SU-DHL-6 (cell line): ENCODE measurements around the gene MYO1F.

Experiments
- H2AFZ ChIP-seq: fragments of 200-600 bp; sonication (generic); 2 replicates; pipeline ENCODE4 v1.6.1; 2014; ENCODE audit warnings: low read depth, mild to moderate bottlenecking, moderate library complexity, mixed read lengths, antibody characterized with exemption, low read length; ENCODE audit not compliant: severe bottlenecking
- H3F3A ChIP-seq: fragments of 200-600 bp; shearing (Covaris generic); 2 replicates; pipeline ENCODE4 v1.6.0; 2016; ENCODE audit warnings: antibody characterized with exemption, mild to moderate bottlenecking; ENCODE audit not compliant: insufficient read depth
- H3K27ac ChIP-seq: fragments of 200-600 bp; sonication (generic); 2 replicates; pipeline ENCODE4 v1.5.1; 2016; ENCODE audit warnings: low read depth, mild to moderate bottlenecking, low read length, moderate library complexity, mixed read lengths
- H3K27me3 ChIP-seq: fragments of 200-600 bp; sonication (generic), shearing (Covaris generic); 2 replicates; pipeline ENCODE4 v1.6.0; 2014; ENCODE audit warnings: mild to moderate bottlenecking, low read length
- H3K36me3 ChIP-seq: fragments of 200-600 bp; sonication (generic); 2 replicates; pipeline ENCODE4 v1.6.1; 2014; ENCODE audit warnings: mild to moderate bottlenecking, low read length, mixed read lengths
- H3K4me2 ChIP-seq: fragments of 300-600, 200-600 bp; shearing (Covaris generic), sonication (generic); 2 replicates; pipeline ENCODE4 v1.6.0; 2014; ENCODE audit warnings: low read length, low read depth, mild to moderate bottlenecking; ENCODE audit not compliant: poor library complexity, severe bottlenecking
- H3K4me3 ChIP-seq: fragments of 200-600 bp; sonication (generic); 2 replicates; pipeline ENCODE4 v1.5.1; 2014; ENCODE audit warnings: antibody characterized with exemption, low read length, mild to moderate bottlenecking, mixed read lengths; ENCODE audit not compliant: insufficient read depth, poor library complexity, severe bottlenecking
- H3K79me2 ChIP-seq: fragments of 200-600 bp; sonication (generic); 2 replicates; pipeline ENCODE4 v1.6.1; 2014; ENCODE audit warnings: mild to moderate bottlenecking, low read length, moderate library complexity; ENCODE audit not compliant: insufficient read depth
- H3K9ac ChIP-seq: fragments of 200-600 bp; sonication (generic); 2 replicates; pipeline ENCODE4 v1.7.0; 2014; ENCODE audit warnings: mild to moderate bottlenecking, low read length
- H3K9me2 ChIP-seq: fragments of 200-600 bp; sonication (generic); replicated peaks from 2 replicates; pipeline ENCODE4 v1.6.1; 2014; ENCODE audit warnings: low read length; ENCODE audit not compliant: insufficient read depth
- H3K9me3 ChIP-seq: fragments of 200-600 bp; sonication (generic); 2 replicates; pipeline ENCODE4 v1.6.1; 2014; ENCODE audit warnings: low read length, mixed read lengths; ENCODE audit not compliant: insufficient read depth
- H4K20me1 ChIP-seq: fragments of 200-600 bp; sonication (generic); 2 replicates; pipeline ENCODE4 v1.6.1; 2014; ENCODE audit warnings: low read depth, mild to moderate bottlenecking, antibody characterized with exemption, low read length, moderate library complexity, mixed read lengths
- CTCF ChIP-seq: fragments of 200-600 bp; sonication (generic); IDR thresholded peaks from one replicate; pipeline ENCODE4 v1.5.1; 2017; ENCODE audit warnings: antibody characterized with exemption, mild to moderate bottlenecking, low read length, moderate library complexity; ENCODE audit not compliant: insufficient read depth, poor library complexity, severe bottlenecking
- EZH2phosphoT487 ChIP-seq: fragments of 200-600 bp; sonication (generic), shearing (Covaris generic); conservative IDR thresholded peaks from 2 replicates; pipeline ENCODE4 v1.6.1; 2018; ENCODE audit warnings: mild to moderate bottlenecking, antibody characterized with exemption, low read length, moderate library complexity, mixed read lengths

The MYO1F gene

GRCh38 chr19:8532225-8532624, 45.0 kb downstream of the MYO1F start:
- Histone ChIP-seq H3K9me3 (no peaks in the 10 kb centered on the region), H4K20me1 (no peaks in the 10 kb centered on the region), H3K9ac (no peak overlapping the region), H3K79me2 (no peaks in the 10 kb centered on the region), H3F3A (no peaks in the 10 kb centered on the region), H2AFZ (no peak overlapping the region), H3K36me3 (no peaks in the 10 kb centered on the region), H3K27me3 (no peaks in the 10 kb centered on the region), H3K27ac (no peak overlapping the region), H3K4me3 (no peak overlapping the region), H3K4me2 (no peak overlapping the region), H3K9me2 (no peaks in the 10 kb centered on the region)
- TF ChIP-seq CTCF (no peak), EZH2phosphoT487 (no peak)

DNA sequence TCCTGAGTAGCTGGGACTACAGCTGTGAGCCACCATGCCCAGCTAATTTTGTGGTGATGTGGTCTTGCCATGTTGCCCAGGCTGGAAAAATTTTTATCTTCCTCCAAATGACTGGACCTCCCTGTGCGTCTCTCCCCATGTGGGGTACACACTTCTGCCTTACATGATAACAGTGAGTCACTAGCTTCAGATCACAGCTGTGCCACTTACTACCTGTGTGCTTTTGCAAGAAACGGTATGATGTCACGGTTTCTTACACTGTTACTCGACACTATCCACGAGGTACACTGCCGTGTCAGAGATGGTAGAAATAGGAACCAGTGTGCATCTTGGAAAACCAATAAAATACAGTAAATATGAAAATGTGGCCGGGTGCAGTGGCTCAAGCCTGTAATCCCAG, 45.8 kb downstream of the MYO1F start:
- Histone ChIP-seq H2AFZ (no peak overlapping the region), H3K4me2 (no peak overlapping the region), H3K9ac (no peak overlapping the region), H4K20me1 (no peaks in the 10 kb centered on the region), H3F3A (no peaks in the 10 kb centered on the region), H3K36me3 (no peaks in the 10 kb centered on the region), H3K79me2 (no peaks in the 10 kb centered on the region), H3K27ac (no peak overlapping the region), H3K4me3 (no peak overlapping the region), H3K9me2 (no peaks in the 10 kb centered on the region), H3K9me3 (no peaks in the 10 kb centered on the region), H3K27me3 (no peaks in the 10 kb centered on the region)
- TF ChIP-seq EZH2phosphoT487, result no peak

DNA sequence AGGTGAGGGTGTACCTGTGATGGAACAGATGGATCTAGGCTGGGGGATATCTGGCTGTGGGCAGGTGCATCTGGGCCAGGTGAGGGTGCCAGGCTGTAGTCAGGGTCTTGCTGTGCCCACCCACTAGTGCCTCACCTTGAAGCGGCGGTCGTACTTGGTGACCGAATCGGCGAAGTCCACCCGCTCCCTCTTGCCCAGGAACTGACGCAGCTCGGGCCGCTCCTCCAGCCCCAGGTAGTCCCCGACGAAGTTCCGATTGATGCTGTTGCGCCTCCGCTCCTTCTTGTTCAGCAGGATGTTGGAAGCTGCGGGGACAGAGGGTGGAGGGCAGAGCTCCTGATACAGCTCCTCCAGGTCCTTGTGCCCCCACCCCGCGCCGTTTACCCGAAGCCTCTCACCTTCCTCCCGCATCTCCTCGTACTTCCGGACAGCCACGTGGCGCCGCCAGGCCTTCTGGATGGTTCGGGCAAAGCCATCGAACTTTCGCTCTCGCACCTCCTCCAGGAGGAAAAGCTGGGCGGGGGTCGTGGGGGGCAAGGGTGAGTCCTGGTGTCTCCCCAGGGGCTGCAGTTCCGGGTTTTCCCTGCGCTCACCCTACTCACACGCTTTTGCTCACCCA, 47.1 kb downstream of the MYO1F start:
- Histone ChIP-seq H3K36me3 (no peaks in the 10 kb centered on the region), H2AFZ (no peak overlapping the region), H3K27me3 (no peaks in the 10 kb centered on the region), H4K20me1 (no peaks in the 10 kb centered on the region), H3K9me2 (no peaks in the 10 kb centered on the region), H3K9me3 (no peaks in the 10 kb centered on the region), H3K4me2 (no peak overlapping the region), H3F3A (no peaks in the 10 kb centered on the region), H3K9ac (no peak overlapping the region), H3K4me3 (no peak overlapping the region), H3K27ac (no peak overlapping the region), H3K79me2 (no peaks in the 10 kb centered on the region)
- no peak for TF ChIP-seq EZH2phosphoT487
- TF ChIP-seq CTCF, result no peak

GRCh38 chr19:8529369-8530006, 47.8 kb downstream of the MYO1F start:
- H4K20me1 ChIP-seq, result no peaks in the 10 kb centered on the region
- H3K9me3 ChIP-seq, result no peaks in the 10 kb centered on the region
- H3K27ac ChIP-seq, result no peak overlapping the region
- H3K27me3 ChIP-seq, result no peaks in the 10 kb centered on the region
- no peak overlapping the region for H3K9ac ChIP-seq
- no peaks in the 10 kb centered on the region for H3F3A ChIP-seq
- H3K4me3 ChIP-seq, result no peak overlapping the region
- TF ChIP-seq EZH2phosphoT487 (no peak), CTCF (no peak)
- H3K79me2 ChIP-seq, result no peaks in the 10 kb centered on the region
- no peak overlapping the region for H3K4me2 ChIP-seq
- H3K9me2 ChIP-seq, result no peaks in the 10 kb centered on the region
- no peaks in the 10 kb centered on the region for H3K36me3 ChIP-seq
- H2AFZ ChIP-seq, result no peak overlapping the region
